ENCODE results near the gene PCDH1.
"Not testable (repeated sequence)": the region's sequence is repeated elsewhere in the genome, so short reads cannot be mapped to it uniquely, and the experiment has no call there.

The PCDH1 gene

DNA sequence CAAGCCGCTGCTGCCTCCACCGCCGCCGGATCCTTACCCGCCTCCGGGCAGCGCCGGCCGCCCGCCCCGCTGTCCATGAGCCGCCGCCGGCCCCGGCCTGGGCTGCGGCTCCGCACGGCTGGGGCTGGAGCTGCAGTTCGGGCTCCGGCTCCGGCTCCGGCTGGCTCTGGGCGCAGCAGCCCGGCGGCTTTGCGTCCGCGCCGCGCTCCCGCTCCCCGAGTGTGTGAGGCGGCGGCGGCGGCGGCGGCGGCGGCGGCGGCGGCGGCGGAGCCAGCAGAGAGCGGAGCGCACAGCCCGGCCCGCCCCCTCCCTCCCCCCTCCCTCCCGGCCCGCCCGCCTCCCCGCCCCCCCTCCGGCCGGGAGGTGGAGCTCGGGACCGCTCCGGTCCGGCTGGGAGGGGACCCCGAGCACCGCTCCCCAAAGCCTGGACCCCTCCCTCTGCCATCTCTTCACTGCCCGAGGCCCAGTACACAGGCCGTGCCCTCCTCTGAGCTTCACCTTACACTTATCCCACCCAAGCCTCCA is at the start of gene PCDH1:
Gene PCDH1 (minus strand): TSS at position 225 of the 525 bp plus-strand sequence. CDS start 148 bp downstream, at position 77.
- peak; percentile 33 for DNase-seq

GRCh38 chr5:141926434-141926833 is 48.2 kb upstream of the PCDH1 start:
- no peak for DNase-seq

DNA sequence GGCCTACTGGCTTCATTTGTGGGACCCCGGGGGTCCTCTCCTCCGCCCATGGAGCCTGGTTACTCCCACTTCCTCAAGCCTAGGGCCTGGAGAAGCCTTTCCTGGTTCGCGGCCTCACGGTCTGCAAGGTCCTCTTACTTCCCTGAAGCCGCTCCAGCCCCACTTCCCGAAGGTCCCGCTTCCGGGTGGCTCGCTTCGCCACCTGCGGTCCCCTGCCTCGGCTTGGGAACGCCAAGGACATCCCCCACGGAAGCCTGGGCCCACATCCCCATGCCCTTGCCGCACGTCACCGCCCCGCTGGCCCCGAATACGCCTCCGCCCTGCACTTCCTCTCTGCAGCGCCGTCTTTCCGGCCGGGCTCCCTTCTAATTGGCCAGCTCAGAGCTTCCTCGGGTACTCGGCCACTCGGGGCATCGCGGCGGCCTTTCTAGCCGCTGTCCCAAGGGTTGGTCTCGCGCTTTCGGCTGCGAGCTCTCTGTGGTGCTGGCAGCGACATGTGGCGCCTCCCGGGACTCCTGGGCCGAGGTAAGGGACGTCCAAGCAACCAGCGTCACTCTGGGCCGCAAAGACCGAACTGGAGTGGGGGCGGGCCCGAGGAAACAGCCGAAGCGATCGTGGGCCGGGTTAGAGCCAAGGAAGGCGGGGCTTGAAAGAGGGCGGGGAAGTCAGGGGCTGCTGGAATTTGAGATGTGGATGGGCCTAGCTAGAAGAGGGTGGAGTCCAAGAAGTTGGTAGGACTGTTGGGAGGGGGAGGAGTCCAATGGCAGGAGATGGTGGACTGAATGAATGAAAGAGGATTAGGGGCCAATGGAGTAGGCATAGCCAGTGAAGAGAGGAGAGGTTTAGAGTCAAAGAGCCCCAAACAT is 45.5 kb upstream of the PCDH1 start, which contains the start of gene DELE1:
Gene DELE1 (plus strand): TSS at position 424 of the 866 bp plus-strand sequence. CDS start 71 bp downstream, at position 495.
- peak; percentile 89 for DNase-seq

DNA sequence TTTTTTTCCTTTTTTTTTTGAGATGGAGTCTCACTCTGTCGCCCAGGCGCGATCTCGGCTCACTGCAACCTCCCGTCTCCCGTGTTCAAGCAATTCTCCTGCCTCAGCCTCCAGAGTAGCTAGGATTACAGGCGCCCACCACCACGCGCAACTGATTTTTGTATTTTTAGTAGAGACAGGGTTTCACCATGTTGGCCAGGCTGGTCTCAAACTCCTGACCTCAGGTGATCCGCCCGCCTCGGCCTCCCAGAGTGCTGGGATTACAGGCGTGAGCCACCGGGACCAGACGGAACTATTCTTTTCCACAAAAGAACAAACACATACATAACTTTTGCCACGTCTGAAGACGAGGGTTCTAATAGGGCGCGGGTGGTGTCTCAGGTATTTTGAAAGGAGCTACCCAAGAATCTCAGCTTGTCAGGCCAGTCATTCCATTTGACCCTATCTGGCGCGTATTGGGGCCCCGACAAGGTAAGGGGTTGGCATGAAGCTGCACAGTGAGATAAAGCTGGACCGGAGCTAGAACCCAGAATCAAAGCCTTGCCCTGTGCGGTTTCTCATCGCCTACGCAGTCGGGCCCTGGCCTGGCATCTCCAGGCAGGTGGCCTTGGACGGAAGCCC is 44.7 kb upstream of the PCDH1 start:
- DNase-seq, result not testable (repeated sequence)

DNA sequence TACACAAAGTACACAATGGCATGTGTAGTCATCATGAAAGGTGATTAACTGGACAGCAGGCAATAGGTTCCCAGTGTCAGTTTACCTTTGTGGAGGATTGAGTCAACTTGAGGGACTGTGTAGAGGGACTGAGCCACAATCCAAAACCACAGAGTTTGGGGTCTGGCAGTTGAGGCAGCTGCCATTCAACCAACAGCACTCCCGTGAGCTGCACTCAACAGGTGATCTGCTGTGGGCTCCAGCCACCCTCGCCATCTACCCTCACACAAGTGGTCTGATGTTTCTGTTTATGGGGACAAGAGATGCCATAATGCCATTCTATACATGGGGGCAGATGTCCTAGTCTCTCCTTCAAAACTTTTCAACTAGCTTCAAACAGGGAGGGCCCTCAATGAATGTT is 42.6 kb upstream of the PCDH1 start:
- DNase-seq, result no peak

DNA sequence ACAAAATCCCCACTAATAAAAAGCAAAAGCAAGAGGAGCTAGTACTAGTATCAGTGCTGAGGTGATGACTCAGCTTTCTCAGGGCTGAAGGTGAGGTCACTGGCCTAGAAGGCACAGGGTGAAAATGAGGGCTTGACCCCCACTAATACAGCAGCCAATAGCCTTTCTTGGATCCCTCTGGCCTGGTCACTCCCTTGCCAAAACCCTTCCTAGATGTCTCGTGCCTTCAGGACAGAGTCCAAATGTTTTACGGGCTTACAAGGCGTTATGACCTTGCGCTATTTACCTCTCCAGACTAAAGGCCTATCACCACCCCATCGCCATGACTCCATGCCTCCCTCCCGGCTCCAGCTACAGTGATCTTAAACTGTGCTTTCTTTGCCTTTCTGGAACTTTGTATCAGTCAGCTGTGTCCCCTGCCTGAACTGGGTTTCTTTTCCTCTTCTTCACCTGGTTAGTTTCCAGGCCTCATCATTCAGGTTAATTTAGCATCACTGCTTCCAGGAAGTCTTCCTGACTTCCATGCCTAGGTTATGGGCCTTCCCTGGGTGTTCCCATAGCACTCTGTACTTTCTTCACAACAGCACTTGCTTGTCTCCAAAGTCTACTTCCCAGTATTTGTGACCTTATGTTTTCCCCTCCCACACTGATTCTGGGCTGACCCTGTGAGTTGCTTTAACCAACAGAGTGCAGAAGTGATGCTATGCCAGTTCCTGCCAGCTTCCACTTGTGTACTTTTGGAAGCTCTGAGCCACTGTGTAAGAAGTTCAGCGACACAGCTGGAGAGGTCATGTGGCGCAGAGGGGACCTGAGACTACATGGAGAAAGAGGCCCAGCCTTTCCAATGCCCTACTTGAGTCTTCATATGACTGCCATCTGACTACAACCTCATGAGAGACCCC is 41.3 kb upstream of the PCDH1 start:
- DNase-seq, result no peak

DNA sequence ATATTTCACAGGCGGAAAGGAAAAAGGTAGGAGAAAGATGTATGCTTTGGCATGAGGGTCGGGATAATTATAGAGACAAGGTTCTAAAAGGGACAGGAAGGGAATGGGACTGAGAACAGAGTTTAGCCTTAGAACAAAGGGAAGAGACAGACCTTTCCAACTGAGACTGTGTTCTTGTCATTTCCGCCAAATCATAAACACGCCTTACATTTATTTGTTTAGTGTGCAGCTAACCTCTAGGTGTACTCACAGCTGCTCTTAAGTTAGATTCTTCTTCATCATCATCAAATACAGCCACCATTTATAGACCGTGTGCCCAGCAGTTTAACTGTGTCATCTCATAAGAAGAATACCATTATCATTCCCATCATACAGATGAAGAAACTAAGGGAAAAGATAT is 39.5 kb upstream of the PCDH1 start:
- no peak for DNase-seq

GRCh38 chr5:141916522-141916921 is 38.3 kb upstream of the PCDH1 start:
- no peak for DNase-seq

- DNase-seq, result no peak
These were observed 37.7 kb upstream of the PCDH1 start for GRCh38 chr5:141915881-141916336.

DNA sequence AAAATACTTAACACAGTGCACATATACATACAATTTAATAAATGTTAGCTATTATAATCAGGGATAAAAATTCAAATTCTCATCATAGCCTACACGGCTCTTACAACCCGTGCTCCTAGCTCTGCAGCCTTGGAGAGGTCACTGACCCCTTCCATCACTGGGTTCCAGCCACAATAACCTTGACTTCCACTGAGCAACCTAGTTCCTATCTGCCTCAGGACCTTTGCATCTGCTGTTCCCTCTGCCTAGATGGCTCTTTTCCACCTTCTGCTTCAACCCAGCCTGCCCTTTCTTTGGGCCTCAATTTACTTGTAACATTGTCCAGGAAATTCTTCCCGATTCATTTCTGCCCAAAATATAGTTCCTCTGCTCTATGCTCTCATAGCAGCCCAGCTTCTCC is 36.6 kb upstream of the PCDH1 start:
- DNase-seq, result no peak

- DNase-seq, result no peak
These were observed 36.1 kb upstream of the PCDH1 start for GRCh38 chr5:141914199-141914743.

GRCh38 chr5:141913560-141914198 is 35.5 kb upstream of the PCDH1 start:
- DNase-seq, result no peak

DNA sequence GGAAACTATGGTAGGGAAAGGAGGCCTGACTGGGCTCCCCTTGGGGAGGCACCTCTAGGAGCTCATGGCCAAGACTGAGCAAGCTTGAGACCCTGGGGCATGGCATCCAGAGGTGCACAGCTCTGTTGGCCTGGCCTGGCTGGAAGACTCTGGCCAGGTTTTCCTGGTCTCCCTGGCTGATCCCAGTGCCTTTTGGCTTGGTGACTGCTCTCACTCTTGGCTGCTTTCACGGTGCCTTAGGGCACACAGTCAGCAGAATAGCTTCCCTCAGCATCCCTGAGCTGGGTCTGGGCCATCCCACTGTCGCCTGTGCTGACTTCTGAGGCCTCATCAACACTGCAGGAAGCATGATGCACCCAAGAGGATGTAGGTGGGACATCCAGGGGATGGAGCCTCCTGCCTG is 32.1 kb upstream of the PCDH1 start:
- no peak for DNase-seq

- no peak for DNase-seq
These were observed 31.0 kb upstream of the PCDH1 start for GRCh38 chr5:141909212-141909611.

- no peak for DNase-seq
These were observed 30.6 kb upstream of the PCDH1 start for GRCh38 chr5:141908796-141909195.

DNA sequence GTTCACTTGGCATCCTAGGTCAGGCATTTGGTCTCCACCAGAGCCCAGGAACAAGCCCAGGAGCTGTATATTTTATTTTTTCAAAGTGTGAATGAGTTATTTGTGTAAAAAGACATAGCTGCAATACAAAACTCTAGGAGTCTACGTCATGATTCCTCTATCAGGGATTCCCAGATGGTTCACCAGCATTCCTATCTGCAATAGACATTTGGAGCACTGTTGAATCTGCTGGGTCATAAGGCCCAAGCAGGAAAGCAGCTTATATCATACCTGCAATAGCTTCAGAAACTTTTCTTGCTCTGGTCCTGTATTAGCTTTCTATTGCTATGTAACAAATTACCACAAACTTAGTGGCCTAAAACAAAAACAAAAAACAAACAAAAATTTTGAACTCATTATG is 28.8 kb upstream of the PCDH1 start:
- DNase-seq, result no peak

DNA sequence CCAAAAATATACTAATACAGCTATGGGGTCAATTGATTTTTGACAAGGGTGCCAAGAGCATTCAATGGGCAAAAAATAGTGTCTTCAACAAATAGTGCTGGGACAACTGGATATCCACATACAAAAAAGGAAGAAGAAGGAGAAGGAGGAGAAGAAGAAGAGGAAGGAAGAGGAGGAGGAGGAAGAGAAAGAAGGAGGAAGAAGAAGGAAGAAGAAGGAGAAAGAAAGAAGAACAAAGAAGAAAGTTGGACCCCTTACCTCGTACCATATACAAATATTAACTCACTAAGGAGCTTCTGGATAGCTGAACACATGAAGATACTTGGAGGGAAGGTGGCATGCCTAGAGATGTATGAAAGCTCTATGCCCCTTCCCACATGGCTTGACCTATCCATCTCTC is 28.3 kb upstream of the PCDH1 start:
- no peak for DNase-seq

GRCh38 chr5:141904551-141904950 is 26.3 kb upstream of the PCDH1 start:
- no peak for DNase-seq

DNA sequence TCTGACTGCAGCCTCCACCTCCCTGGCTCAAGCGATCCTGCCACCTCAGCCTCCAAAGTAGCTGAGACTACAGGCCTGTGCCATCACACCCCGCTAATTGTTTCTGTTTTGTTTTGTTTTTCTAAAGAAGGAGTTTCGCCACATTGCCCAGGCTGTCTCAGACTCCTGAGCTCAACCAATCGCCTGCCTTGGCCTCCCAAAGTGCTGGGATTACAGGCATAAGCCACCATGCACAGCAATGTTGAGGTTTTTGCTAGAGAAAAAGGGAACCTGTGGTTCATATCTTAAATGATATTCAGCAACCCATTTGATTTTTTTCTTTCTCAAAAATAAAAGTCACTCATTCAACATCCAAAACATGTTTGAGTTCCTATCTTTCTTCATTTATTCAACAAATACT is 25.1 kb upstream of the PCDH1 start:
- no peak for DNase-seq

- DNase-seq, result no peak
These were observed 24.0 kb upstream of the PCDH1 start for GRCh38 chr5:141902015-141902814.

- no peak for DNase-seq
These were observed 20.3 kb upstream of the PCDH1 start for GRCh38 chr5:141898448-141899049.
